Activated naive CD4-positive, alpha-beta T cell treated with anti-CD3 and anti-CD28 coated beads, Interleukin-2, amount 50 U/mL, for 72 hours (primary cell): ENCODE data around the gene KRTAP5-10. TPM values are rescaled to one million over a fixed set of nuclear protein-coding genes. Genes with fewer than 3 reads are reported as not detected.
"Not testable (repeated sequence)": the region's sequence is repeated elsewhere in the genome, so short reads cannot be mapped to it uniquely, and the experiment has no call there.

ENCODE experiments used
- ATAC-seq, 2 donors: fragments of 150-1000 bp; cut with Tn5 transposase; 2 replicates each; pipeline ENCODE4 v1.10.0; 2021; ENCODE audit warnings: mild to moderate bottlenecking in 2 of 2, moderate library complexity in 2 of 2
- DNase-seq, 2 donors: peaks; one replicate each; pipeline ENCODE4 v3.0.0; 2021 to 2022; ENCODE audit warnings: low spot score in 2 of 2
- H3K27ac Mint-ChIP-seq, 2 donors: one replicate each; pipeline ENCODE4 v1.8.0; 2022; ENCODE audit warnings: mild to moderate bottlenecking in 2 of 2, mixed read lengths in 2 of 2
- H3K36me3 Mint-ChIP-seq, 2 donors: one replicate each; pipeline ENCODE4 v1.8.0; 2022; ENCODE audit warnings: mixed read lengths in 2 of 2
- H3K9me3 Mint-ChIP-seq, 2 donors: one replicate each; pipeline ENCODE4 v1.8.0; 2022; ENCODE audit warnings: mixed read lengths in 2 of 2
- total RNA-seq, 2 donors: library from RNA; stranded (reverse); gene quantifications; one replicate each; pipeline ENCODE4 v1.2.3, GENCODE V29; 2022

The KRTAP5-10 gene
- total RNA-seq, 2 donors from 2014 or later, result not detected

DNA sequence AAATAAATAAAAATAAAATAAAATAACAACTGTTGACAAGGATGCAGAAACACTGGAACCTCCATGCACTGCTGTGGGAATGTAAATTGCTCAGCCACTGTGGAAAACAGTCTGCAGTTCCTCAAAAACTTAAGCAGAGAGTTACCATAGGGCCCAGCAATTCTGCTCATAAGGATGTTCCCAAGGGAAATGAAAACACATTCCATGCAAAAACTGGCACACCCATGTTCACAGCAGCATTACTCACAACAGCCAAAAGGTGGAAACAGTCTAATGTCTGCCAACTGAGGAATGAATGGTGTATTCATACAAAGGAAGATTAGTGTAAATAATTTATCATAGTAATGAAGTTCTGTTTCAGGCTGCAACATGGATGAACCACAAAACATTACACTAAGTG lies 3.2 kb upstream of the KRTAP5-10 start:
- no peak for DNase-seq
- no peak overlapping the region for H3K27ac Mint-ChIP-seq
- no peaks in the 10 kb centered on the region for H3K9me3 Mint-ChIP-seq
- ATAC-seq, result no peak
- no peaks in the 10 kb centered on the region for H3K36me3 Mint-ChIP-seq

DNA sequence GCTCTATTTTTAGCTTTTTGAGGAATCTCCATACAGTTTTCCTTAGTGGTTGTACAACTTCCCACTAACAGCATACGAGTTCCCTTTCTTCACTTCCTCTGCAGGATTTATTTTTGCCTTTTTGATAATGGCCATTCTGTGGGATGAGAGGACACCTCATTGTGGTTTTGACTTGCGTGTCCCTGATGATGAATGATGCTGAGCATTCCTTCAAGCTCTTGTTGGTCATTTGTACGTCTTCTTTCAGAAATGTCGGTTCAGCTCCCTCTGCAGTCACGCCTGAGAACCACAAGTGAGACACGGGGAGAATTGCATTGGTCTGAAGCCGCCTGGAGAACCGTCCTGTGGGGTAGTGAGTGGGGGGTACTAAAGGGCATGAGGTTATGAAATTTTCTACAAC lies 2.0 kb upstream of the KRTAP5-10 start:
- DNase-seq (peak in 1 of 2 donors; percentile 11), ATAC-seq (peak; percentile 41 to 64)
- Mint-ChIP-seq H3K27ac (no peak overlapping the region), H3K9me3 (no peaks in the 10 kb centered on the region), H3K36me3 (no peaks in the 10 kb centered on the region)

DNA sequence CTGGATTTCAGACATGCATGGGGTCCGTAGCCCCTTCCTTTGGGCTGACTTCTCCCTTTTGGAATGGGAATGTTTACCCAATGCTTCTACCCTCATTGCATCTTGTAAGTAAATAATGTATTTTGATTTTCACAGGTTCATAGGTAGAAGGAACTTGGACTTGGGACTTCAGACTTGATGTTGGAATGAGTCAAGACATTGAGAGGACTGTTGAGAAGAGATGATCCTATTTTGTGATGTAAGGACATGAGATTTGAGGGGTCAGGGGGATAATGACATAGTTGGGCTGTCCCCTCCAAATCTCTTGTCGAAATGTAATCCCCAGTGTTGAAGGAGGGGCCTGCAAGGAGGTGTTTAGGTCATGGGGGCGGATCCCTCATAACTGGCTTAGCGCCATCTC lies 933 bp upstream of the KRTAP5-10 start:
- Mint-ChIP-seq H3K27ac (no peak overlapping the region), H3K36me3 (no peaks in the 10 kb centered on the region)
- ATAC-seq, result no peak

DNA sequence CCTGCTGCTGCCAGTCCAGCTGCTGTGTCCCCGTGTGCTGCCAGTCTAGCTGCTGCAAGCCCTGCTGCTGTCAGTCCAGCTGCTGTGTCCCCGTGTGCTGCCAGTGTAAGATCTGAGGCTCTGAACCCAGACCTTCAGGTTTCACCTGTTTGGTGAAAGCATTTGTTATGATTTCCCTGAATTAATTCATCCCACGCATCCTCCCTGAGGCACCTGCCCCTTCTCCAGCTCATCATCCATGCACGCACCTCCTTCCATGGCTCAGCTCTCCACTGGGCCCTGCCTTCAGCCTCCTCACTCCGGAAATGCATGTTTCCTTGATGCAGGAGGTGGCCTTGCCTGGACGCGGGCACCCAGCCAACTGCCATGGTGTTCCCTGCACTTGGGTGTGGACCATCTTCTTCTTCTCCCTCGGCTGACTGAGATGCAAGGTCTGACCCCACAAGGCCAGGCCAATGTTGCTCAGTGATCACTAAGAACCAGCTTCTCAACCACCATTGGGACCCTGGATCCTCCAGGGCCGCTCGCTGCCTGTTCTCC lies 788 bp downstream of the KRTAP5-10 start:
- ATAC-seq (no peak), DNase-seq (no peak)
- no peak overlapping the region for H3K27ac Mint-ChIP-seq
- H3K9me3 Mint-ChIP-seq, result no peaks in the 10 kb centered on the region
- no peaks in the 10 kb centered on the region for H3K36me3 Mint-ChIP-seq

More for the DNA sequence above, 933 bp upstream of the KRTAP5-10 start:
- DNase-seq, result no peak
- H3K9me3 Mint-ChIP-seq, result no peaks in the 10 kb centered on the region

DNA sequence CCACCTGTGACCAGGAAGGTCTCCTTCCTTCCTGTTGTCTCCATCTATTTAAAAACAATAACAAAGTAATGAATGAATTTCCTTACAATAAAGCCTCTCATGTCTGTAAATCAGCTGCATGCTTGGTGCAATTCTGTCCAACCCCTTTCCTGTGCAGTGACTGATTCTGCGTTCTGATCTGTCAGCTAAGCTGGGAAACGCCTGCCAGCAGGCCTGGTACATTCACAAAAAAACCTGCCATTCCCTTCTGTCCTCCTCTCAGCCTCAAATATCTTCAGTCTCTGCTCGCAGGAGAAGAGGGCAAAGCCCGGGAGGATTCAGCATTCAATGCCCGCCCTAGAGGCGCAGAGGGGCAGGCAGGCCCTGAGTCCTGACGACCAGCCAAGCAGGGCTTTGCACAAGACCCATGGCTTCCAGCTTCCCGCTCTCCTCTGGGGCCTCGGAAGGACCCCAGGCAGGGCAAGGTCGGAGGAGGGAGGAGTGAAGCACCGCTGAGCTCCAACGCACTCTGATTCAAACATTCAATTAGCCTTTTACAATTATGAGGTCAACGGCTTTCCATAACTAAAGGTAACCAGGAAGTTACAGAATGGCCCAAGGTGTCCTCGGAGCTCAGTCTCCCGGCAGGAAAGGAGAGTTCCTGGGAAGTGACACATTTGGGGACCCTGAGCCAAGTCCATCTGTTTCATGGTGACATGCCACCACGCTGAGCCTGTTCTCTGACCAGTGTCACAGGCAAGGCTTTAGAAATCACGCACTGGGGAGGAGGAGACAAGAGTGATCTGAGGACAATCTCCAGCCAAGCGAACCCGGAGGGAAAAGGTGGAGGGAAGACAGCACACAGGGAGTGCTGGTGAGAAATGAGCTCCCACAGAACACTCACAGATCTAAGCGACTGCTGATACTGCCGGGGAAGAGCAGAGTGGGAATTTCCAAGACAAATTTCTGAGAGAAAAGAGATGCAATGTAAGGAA lies 1.6 kb downstream of the KRTAP5-10 start:
- not testable (repeated sequence) for ATAC-seq, H3K9me3 Mint-ChIP-seq, H3K27ac Mint-ChIP-seq, DNase-seq, H3K36me3 Mint-ChIP-seq

DNA sequence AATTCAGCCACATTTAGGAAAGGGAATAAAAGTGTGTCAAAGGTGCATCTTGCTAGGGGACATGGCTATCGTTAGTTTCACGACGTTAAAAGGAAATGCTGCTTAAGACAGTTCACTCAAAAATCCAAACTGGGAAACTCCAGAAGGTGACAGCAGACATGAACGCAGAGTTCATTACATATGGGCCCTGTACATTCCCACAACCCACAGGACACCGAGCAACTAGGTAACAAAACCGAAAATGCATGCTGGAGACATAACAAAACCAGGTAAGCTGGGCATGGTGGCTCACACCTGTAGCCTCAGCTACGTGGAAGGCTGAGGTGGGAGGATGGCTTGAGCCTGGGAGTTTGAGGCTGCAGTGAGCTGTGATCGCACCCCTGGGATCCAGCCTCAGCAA lies 2.3 kb downstream of the KRTAP5-10 start:
- not testable (repeated sequence) for DNase-seq, H3K9me3 Mint-ChIP-seq, ATAC-seq, H3K36me3 Mint-ChIP-seq, H3K27ac Mint-ChIP-seq

DNA sequence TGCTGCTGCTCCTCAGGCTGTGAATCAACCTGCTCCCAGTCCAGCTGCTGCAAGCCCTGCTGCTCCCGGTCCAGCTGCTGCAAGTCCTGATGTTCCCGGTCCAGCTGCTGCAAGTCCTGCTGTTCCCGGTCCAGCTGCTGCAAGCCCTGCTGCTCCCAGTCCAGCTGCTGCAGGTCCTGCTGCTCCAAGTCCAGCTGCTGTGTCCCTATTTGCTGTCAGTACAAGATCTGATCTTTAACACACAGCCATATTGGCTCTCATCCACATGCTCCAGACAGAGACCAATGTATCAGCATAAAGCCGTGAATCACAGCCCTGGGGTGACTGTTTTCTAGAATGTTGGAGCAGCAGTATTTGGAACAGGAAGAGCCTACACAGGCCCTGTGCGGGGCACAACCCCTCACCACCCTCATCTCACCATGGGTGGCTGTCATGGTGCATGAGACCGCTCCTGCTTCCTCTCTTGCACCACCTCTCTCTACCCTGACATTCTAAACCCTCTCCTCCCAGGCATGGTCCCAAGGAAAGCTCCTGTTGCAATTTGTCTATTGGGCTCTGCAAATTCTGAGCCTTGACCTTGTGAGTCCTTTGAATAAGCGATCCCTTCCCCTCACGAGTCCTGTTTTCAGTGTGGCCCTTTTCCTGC lies 3.5 kb downstream of the KRTAP5-10 start:
- Mint-ChIP-seq H3K9me3 (no peaks in the 10 kb centered on the region), H3K27ac (no peak overlapping the region), H3K36me3 (no peaks in the 10 kb centered on the region)
- DNase-seq, result no peak
- no peak for ATAC-seq

DNA sequence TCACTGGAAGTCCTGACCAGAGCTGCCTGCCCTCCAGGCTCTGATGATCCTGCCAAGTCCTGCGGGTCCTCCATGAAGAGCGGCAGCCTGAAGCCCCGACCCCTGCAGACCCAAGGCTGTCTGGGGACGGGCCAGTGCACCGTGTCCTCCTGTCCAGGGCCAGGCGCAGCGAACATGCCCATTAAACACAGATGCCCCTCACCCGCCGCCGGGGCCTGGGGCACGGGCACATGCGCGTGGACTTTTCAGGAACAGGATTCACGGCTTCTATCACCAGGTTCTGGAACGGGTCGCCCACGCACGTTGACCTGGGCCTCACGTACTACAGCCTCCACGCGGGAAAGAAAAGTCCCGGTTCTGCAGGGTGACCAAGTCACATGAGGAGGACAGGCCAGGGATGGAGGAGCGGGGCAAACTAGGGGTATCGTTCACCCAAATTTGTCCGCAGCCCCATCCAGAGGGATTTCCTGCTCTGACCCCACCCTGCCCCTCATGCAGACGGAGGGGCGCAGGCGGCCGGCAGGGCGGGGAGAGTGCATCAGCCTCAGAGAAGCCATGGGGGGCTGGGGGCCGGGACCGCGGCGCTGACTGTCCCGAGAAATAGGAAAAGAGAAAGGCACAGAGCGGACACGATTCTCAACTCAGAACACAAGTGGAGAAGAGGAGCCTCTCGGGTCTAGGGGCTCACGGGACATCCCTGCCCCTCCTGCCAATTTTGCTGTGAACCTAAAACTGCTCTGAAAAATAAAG lies 5.9 kb downstream of the KRTAP5-10 start:
- H3K27ac Mint-ChIP-seq, ATAC-seq, H3K9me3 Mint-ChIP-seq, DNase-seq, H3K36me3 Mint-ChIP-seq: not testable (repeated sequence)

DNA sequence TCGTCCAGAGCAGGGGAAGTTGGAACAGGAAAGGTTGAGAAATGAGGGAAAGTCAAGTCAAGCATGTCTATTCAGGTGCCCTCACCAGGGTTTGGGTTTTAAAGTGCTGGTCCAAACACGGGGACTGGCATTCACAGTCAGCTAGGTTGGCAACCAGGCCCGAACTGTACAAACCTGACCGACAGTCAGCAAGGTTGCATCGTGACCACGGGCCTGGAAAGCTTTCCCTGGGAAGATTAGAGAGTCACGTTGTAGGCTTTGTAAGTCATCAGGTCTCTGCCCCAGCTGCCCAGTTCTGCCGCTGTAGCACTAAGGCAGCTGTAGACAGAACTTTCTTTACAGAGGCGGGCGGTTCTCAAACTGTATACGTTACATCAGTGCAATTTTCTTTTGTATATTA lies 7.4 kb downstream of the KRTAP5-10 start:
- Mint-ChIP-seq H3K27ac (no peak overlapping the region), H3K36me3 (no peaks in the 10 kb centered on the region), H3K9me3 (no peaks in the 10 kb centered on the region)
- ATAC-seq (no peak), DNase-seq (no peak)

DNA sequence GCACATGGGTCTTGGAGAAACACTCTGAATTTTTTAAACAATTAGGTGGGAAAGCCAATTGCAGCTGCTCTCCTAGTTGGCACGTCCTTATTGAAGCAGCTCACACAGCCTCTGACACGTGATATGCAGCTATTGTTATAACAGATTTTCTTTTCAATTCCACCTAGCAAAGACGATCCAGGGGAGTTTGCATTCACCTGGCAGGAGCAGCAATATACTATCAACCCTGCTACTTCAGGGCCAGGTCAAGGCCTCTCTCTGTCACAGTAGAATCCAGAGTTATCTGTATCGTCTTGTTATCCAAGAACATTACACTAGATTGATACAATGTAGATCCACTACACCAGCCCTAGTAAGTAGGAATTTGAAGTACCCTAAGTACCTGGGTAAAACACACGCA lies 9.1 kb downstream of the KRTAP5-10 start:
- ATAC-seq (no peak), DNase-seq (no peak)
- Mint-ChIP-seq H3K9me3 (no peaks in the 10 kb centered on the region), H3K27ac (no peak overlapping the region), H3K36me3 (no peaks in the 10 kb centered on the region)

DNA sequence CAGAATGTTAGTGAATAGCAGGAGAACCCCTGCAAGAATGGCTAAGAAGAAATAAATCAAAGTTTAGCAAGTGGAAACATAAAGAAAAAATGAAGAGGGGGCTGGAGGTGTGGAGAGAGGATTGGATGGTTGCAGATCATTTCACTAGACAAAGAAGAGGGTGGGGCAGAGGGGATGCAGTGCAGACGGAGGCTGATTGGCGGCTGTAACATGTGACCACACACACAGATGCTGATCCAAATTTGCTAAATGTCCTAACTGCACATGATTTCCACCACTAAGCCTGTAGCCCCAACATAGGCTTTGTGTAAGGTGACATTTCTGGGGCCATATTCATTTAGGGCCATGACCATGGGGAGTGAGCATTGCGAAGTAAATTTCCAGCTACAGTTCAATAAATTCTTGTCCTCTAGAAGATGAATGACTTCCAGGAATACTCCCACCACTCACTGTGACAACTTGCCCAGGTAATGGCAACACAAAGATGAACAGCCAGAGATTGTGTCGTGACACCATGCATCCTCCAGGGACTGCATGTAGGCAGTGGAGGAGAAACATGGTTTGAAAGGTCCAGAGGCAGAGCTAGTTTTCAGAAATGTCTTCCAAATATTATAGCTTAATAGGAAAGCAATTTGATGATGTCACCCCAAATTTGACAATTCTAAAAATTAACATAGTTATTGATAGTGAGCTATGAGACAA lies 10.5 kb downstream of the KRTAP5-10 start:
- DNase-seq (no peak), ATAC-seq (no peak)
- H3K36me3 Mint-ChIP-seq, result no peaks in the 10 kb centered on the region
- no peaks in the 10 kb centered on the region for H3K9me3 Mint-ChIP-seq
- no peak overlapping the region for H3K27ac Mint-ChIP-seq

DNA sequence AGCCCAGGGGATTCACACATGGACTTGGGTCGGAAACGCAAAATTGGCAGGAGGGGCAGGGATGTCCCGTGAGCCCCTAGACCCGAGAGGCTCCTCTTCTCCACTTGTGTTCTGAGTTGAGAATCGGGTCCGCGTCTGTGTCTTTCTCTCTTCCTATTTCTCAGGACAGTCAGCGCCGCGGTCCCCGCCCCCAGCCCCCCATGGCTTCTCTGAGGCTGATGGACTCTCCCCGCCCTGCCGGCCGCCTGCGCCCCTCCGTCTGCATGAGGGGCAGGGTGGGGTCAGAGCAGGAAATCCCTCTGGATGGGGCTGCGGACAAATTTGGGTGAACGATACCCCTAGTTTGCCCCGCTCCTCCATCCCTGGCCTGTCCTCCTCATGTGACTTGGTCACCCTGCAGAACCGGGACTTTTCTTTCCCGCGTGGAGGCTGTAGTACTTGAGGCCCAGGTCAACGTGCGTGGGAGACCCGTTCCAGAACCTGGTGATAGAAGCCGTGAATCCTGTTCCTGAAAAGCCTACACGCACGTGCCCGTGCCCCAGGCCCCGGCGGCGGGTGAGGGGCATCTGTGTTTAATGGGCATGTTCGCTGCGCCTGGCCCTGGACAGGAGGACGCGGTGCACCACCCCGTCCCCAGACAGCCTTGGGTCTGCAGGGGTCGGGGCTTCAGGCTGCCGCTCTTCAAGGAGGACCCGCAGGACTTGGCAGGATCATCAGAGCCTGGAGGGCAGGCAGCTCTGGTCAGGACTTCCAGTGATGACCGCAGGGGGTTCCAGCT lies 11.5 kb downstream of the KRTAP5-10 start:
- not testable (repeated sequence) for H3K36me3 Mint-ChIP-seq, H3K27ac Mint-ChIP-seq, H3K9me3 Mint-ChIP-seq, DNase-seq, ATAC-seq

DNA sequence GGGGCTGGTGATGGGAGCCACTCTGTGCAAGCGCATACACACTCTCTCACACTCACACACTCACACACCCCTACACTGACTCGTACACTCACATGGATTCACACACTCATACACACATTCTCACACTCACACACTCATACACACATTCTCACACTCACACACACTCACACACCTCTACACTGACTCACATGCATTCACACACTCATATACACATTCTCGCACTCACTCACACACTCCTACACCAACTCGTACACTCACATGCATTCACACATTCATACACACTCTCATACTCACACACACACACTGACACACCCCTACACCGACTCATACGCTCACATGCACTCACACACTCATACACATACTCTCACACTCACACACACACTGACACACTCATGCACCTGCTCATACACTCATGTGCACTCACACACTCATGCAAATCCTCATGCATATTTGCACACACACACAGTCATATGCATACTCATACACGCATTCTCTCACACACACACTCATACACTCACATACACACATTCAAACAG lies 12.2 kb downstream of the KRTAP5-10 start:
- no peak for ATAC-seq
- H3K27ac Mint-ChIP-seq, result no peak overlapping the region
- H3K36me3 Mint-ChIP-seq, result no peaks in the 10 kb centered on the region
- no peak for DNase-seq
- no peaks in the 10 kb centered on the region for H3K9me3 Mint-ChIP-seq

DNA sequence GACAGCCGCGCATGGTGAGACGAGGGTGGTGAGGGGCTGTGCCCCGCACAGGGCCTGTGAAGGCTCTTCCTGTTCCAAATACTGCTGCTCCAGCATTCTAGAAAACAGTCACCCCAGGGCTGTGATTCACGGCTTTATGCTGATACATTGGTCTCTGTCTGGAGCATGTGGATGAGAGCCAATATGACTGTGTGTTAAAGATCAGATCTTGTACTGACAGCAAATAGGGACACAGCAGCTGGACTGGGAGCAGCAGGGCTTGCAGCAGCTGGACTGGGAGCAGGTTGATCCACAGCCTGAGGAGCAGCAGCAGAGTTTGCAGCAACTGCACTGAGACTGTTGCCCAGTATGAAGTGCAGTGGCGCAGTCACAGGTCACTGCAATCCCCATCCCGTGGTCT lies 14.2 kb downstream of the KRTAP5-10 start:
- ATAC-seq, H3K9me3 Mint-ChIP-seq, DNase-seq, H3K36me3 Mint-ChIP-seq, H3K27ac Mint-ChIP-seq: not testable (repeated sequence)
